K562 (cell line): Measurements from ENCODE around the gene POLR2H. TPM values are rescaled to one million over a fixed set of nuclear protein-coding genes. Genes with fewer than 3 reads are reported as not detected.

Experiments used
- ATAC-seq: fragments of 200-7000 bp; cut with Tn5 transposase; 3 replicates; pipeline ENCODE4 v1.9.1; 2020; ENCODE audit warnings: moderate library complexity
- BruUV-seq: library from RNA; stranded (reverse); fragments of 400-500 nt; replicated peaks from 2 replicates; lab custom pipeline; 2021; lab: Mats Ljungman, UMichigan
- CTCF ChIA-PET: fragments of 300-600 bp; formaldehyde crosslinking; extraction: SDS; loops from one replicate; lab custom pipeline; 2021; ENCODE audit warnings: low intra/inter-chr PET ratio; lab: Yijun Ruan, JAX
- POLR2A ChIA-PET: fragments of 300-600, 350-650 bp; sonication (Branson Sonifier 250); formaldehyde crosslinking; extraction: SDS; loops from one replicate; lab custom pipeline; 2021; ENCODE audit warnings: antibody characterized with exemption, inconsistent platforms; lab: Yijun Ruan, JAX
- DNase-seq, 4 experiments: peaks; one replicate each; pipeline versions ENCODE4 v3.0.0 to v3.0.0-alpha.2; 2011 to 2018; ENCODE audit warnings: low spot score in 3 of 4, mixed read lengths in 3 of 4; ENCODE audit errors: extremely low read depth in 1 of 4
- FAIRE-seq: peaks from 2 replicates; lab custom pipeline; 2011; peaks lifted over from hg19 to GRCh38; lab: Jason Lieb, UNC
- H2AFZ ChIP-seq: 2 replicates; pipeline ENCODE4 v1.6.0; 2011; ENCODE audit warnings: low read depth, low read length, control low read depth, inconsistent platforms
- H3K27ac ChIP-seq: fragments of 200-600 bp; 3 replicates; pipeline ENCODE4 v1.8.0; 2011; ENCODE audit warnings: low read depth, mild to moderate bottlenecking, control low read depth, inconsistent platforms, low read length, moderate library complexity, mixed read lengths; ENCODE audit errors: extremely low read depth
- H3K27me3 ChIP-seq, 2 experiments: fragments of 300-600 bp in 1 of 2; 2 replicates in 1 of 2; 3 replicates in 1 of 2; pipeline versions ENCODE4 v1.6.0 to v1.8.0; 2011; ENCODE audit warnings: inconsistent platforms in 2 of 2, low read length in 2 of 2, mild to moderate bottlenecking in 1 of 2, mixed read lengths in 1 of 2, moderate library complexity in 1 of 2; ENCODE audit not compliant: control insufficient read depth in 2 of 2, insufficient read depth in 2 of 2
- H3K36me3 ChIP-seq: fragments of 300-600 bp; 3 replicates; pipeline ENCODE4 v1.8.0; 2011; ENCODE audit warnings: mild to moderate bottlenecking, low read length, inconsistent platforms; ENCODE audit not compliant: control insufficient read depth, insufficient read depth
- H3K4me1 ChIP-seq, 2 experiments: fragments of 200-600 bp in 1 of 2; replicated peaks in 1 of 2; 2 replicates in 1 of 2; 3 replicates in 1 of 2; pipeline versions ENCODE4 v1.5.1 to v1.8.0; 2011; ENCODE audit warnings: inconsistent platforms in 2 of 2, low read length in 2 of 2, mild to moderate bottlenecking in 1 of 2, mixed read lengths in 1 of 2, moderate library complexity in 1 of 2; ENCODE audit not compliant: control insufficient read depth in 2 of 2, insufficient read depth in 2 of 2
- H3K4me2 ChIP-seq: 2 replicates; pipeline ENCODE4 v1.6.1; 2011; ENCODE audit warnings: low read length, control low read depth, inconsistent platforms, mixed read lengths; ENCODE audit not compliant: insufficient read depth
- H3K4me3 ChIP-seq: fragments of 200-600 bp; sonication (generic), shearing (Covaris generic); 2 replicates; pipeline ENCODE4 v1.5.1; 2016; ENCODE audit warnings: control low read depth, inconsistent platforms
- H3K79me2 ChIP-seq: fragments of 200-600 bp; 3 replicates; pipeline ENCODE4 v1.8.0; 2011; ENCODE audit warnings: low read length, inconsistent platforms; ENCODE audit not compliant: control insufficient read depth, insufficient read depth
- H3K9ac ChIP-seq, 2 experiments: 2 replicates each; pipeline versions ENCODE4 v1.6.0 to v1.6.1; 2011; ENCODE audit warnings: low read depth in 2 of 2, low read length in 2 of 2, control low read depth in 1 of 2, inconsistent platforms in 1 of 2, mild to moderate bottlenecking in 1 of 2, mixed read lengths in 1 of 2; ENCODE audit not compliant: insufficient read depth in 1 of 2
- H3K9me1 ChIP-seq: one replicate; pipeline ENCODE4 v1.6.0; 2011; ENCODE audit warnings: inconsistent platforms, mild to moderate bottlenecking, low read length, moderate library complexity; ENCODE audit not compliant: control insufficient read depth, insufficient read depth
- H3K9me3 ChIP-seq: replicated peaks from 2 replicates; pipeline ENCODE4 v1.5.1; 2011; ENCODE audit warnings: low read depth, low read length, inconsistent platforms; ENCODE audit not compliant: control insufficient read depth, insufficient read depth
- H4K20me1 ChIP-seq: replicated peaks from 2 replicates; pipeline ENCODE4 v1.6.1; 2011; ENCODE audit warnings: low read length, inconsistent platforms, mixed read lengths; ENCODE audit not compliant: control insufficient read depth, insufficient read depth
- ADNP ChIP-seq: fragments of 200-800 bp; sonication (Bioruptor generic); IDR thresholded peaks from 2 replicates; pipeline ENCODE4 v1.6.1; 2016; ENCODE audit warnings: missing genetic modification characterization, missing compliant biosample characterization
- CBFA2T2 ChIP-seq: fragments of 450-650 bp; conservative IDR thresholded peaks from 2 replicates; pipeline ENCODE4 v1.6.1; 2017; ENCODE audit warnings: mild to moderate bottlenecking
- CEBPB ChIP-seq: fragments of 450-650 bp; IDR thresholded peaks from 2 replicates; pipeline ENCODE4 v1.6.1; 2016; ENCODE audit warnings: missing genetic modification characterization, missing compliant biosample characterization
- DDX20 ChIP-seq: fragments of 450-650 bp; IDR thresholded peaks from 2 replicates; pipeline ENCODE4 v1.6.1; 2016; ENCODE audit warnings: missing genetic modification characterization, low read depth, mild to moderate bottlenecking, missing compliant biosample characterization, moderate library complexity
- KDM4B ChIP-seq, 2 experiments: fragments of 450-650 bp in 1 of 2; sonication (generic) in 1 of 2; IDR thresholded peaks; 2 replicates each; pipeline ENCODE4 v1.6.1; 2016 to 2017; ENCODE audit warnings: borderline replicate concordance in 2 of 2, antibody characterized with exemption in 1 of 2, low read depth in 1 of 2, mild to moderate bottlenecking in 1 of 2
- MCM2 ChIP-seq: fragments of 450-650 bp; IDR thresholded peaks from 2 replicates; pipeline ENCODE4 v1.6.1; 2017; ENCODE audit warnings: low read depth, mild to moderate bottlenecking
- PHF21A ChIP-seq: fragments of 450-650 bp; IDR thresholded peaks from 2 replicates; pipeline ENCODE4 v1.6.1; 2017; ENCODE audit warnings: low read depth, borderline replicate concordance
- PRPF4 ChIP-seq: fragments of 200-400 bp; formaldehyde crosslinking; IDR thresholded peaks from one replicate; pipeline ENCODE4 v1.6.1; 2017; ENCODE audit warnings: low read length, low read depth, mild to moderate bottlenecking; ENCODE audit not compliant: insufficient read depth, poor library complexity, severe bottlenecking
- SRSF7 ChIP-seq: fragments of 200-400 bp; formaldehyde crosslinking; optimal IDR thresholded peaks from 2 replicates; pipeline ENCODE3; 2017; ENCODE audit warnings: mild to moderate bottlenecking, low read depth, low read length
- STAG1 ChIP-seq: sonication (generic); formaldehyde crosslinking; IDR thresholded peaks from 2 replicates; pipeline ENCODE4 v1.5.0; 2020; ENCODE audit warnings: missing genetic modification reagents, borderline replicate concordance
- TARDBP ChIP-seq: fragments of 450-650 bp; IDR thresholded peaks from 2 replicates; pipeline ENCODE4 v1.6.1; 2016
- TEAD4 ChIP-seq, 2 experiments: sonication (generic) in 1 of 2; formaldehyde crosslinking in 1 of 2; IDR thresholded peaks; 2 replicates each; pipeline versions ENCODE4 v1.6.1 to v1.8.0; 2012 to 2022; ENCODE audit warnings: borderline replicate concordance in 1 of 2, inconsistent platforms in 1 of 2, low read length in 1 of 2, mild to moderate bottlenecking in 1 of 2, missing genetic modification reagents in 1 of 2
- ZFP30 ChIP-seq: fragments of 250-450 bp; sonication (Bioruptor Pico); IDR thresholded peaks from 2 replicates; pipeline ENCODE4 v1.8.0; 2022; ENCODE audit warnings: moderate library complexity, mild to moderate bottlenecking, inconsistent platforms, borderline replicate concordance
- ZFP91 ChIP-seq: sonication (generic); formaldehyde crosslinking; IDR thresholded peaks from 2 replicates; pipeline ENCODE4 v1.8.0; 2022; ENCODE audit warnings: mild to moderate bottlenecking, missing genetic modification reagents
- ZNF316 ChIP-seq: fragments of 450-650 bp; IDR thresholded peaks from 2 replicates; pipeline ENCODE4 v1.6.1; 2016
- ZNF431 ChIP-seq: sonication (generic); formaldehyde crosslinking; IDR thresholded peaks from 2 replicates; pipeline ENCODE4 v1.8.0; 2022; ENCODE audit warnings: mild to moderate bottlenecking, missing genetic modification reagents
- ZNF583 ChIP-seq: fragments of 250-450 bp; sonication (Bioruptor Pico); IDR thresholded peaks from 2 replicates; pipeline ENCODE4 v1.4.0; 2020
- ZNF586 ChIP-seq: fragments of 450-650 bp; formaldehyde crosslinking; conservative IDR thresholded peaks from 2 replicates; pipeline ENCODE4 v1.4.0; 2020; ENCODE audit warnings: mild to moderate bottlenecking, moderate library complexity
- WGBS: fragments of 100-300 bp; shearing (Covaris generic); methylation state at CpG from one replicate; pipeline ENCODE4 v1.1.6; 2016; ENCODE audit warnings: low coverage, mixed read lengths; ENCODE audit not compliant: insufficient coverage; ENCODE audit errors: missing lambda C conversion rate; 5-methylcytosine and 5-hydroxymethylcytosine counted together
- in situ Hi-C: fragments of 300-500 bp; cut with MboI; formaldehyde crosslinking; loops from 4 replicates; pipeline ENCODE4 v1.15.0; 2018; ENCODE audit warnings: inconsistent platforms, mixed read lengths
- intact Hi-C: fragments of 100-400 bp; cut with micrococcal nuclease; formaldehyde crosslinking; loops from 2 replicates; pipeline ENCODE4 v1.14.2; 2022
- polyA plus RNA-seq, 8 experiments: library from polyadenylated mRNA; depleted of rRNA in 4 of 8; stranded (reverse) in 5 of 8; unstranded in 3 of 8; fragments of >200 nt; fragmentation: Nextera tagmentation in 2 of 8; fragmentation: Illumina TruSeq in 1 of 8; extraction: Ambion mirVana in 2 of 8; extraction: Trizol in 1 of 8; gene quantifications; 2 replicates each; pipeline versions ENCODE4 v1.2.1 to v1.2.3, GENCODE V29; 2011 to 2014; ENCODE audit warnings: inconsistent platforms in 1 of 8, missing spikeins in 1 of 8
- total RNA-seq, 7 experiments: library from RNA; depleted of rRNA in 6 of 7; stranded (reverse); fragments of >200 nt in 6 of 7; fragmentation: Illumina TruSeq in 2 of 7; extraction: Trizol in 2 of 7; gene quantifications; 2 replicates each; pipeline versions ENCODE4 v1.2.1 to v1.2.3, GENCODE V29; 2011 to 2021; ENCODE audit warnings: low replicate concordance in 1 of 7
- TF ChIP-seq, protein P1 (sequence below): sonication (generic); formaldehyde crosslinking; IDR thresholded peaks from 2 replicates; pipeline ENCODE4 v1.9.0; 2022; ENCODE audit warnings: mild to moderate bottlenecking, missing genetic modification reagents

Gene POLR2H
- total and polyA plus RNA-seq, 9 of the 15 experiments (the other 6 are each of a cell fraction or from before 2014, with no cell fraction given) = 128 to 512 (median 220) TPM

DNA sequence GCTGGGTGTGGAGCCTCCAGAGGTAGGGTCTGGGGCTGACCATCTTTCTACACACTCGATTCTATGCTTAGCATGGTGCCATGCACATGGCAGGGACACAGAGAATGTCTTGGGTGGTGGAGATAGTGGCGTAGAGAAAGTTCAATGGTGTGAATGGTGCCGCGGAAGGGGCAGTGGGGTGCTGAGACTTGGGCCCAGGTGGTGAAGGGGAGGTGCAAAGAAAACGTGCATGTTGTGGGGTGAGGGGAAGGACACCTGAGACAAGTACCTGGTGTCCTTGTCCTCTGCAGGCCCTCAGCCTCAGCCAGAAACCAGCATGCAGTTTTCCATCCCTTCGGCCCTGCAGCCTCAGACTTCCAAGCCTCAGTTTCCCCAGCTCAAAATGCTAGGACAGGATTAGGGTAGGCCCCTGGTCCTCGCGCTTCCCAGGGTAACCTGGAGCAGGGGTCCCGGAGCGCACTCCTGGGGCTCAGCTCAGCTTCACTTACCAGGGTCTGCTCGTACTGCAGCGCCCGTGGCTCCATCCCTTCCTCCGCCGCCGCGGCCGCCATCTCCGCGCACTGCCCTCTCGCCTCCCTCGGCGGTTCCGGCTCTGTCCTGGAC, 480 bp upstream of the POLR2H start (continued):
- TF ChIP-seq DDX20 (no peak), CEBPB (tag) (no peak), ZNF431 (CRISPR knock-in tag) (0 out of 2 replicates have a peak, but pooled peaks have one; percentile 26), ADNP (tag) (no peak), KDM4B (IDR thresholded peaks at IDR 0.05; ENCODE audit: borderline replicate concordance in 2 of 2, low read depth in 1 of 2) (0 out of 4 replicates have a peak, but pooled peaks of 1 of the 2 experiments have one; percentile 32)
- TF ChIP-seq, protein P1, sequence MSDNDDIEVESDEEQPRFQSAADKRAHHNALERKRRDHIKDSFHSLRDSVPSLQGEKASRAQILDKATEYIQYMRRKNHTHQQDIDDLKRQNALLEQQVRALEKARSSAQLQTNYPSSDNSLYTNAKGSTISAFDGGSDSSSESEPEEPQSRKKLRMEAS (CRISPR knock-in tag) = peak; percentile 45

DNA sequence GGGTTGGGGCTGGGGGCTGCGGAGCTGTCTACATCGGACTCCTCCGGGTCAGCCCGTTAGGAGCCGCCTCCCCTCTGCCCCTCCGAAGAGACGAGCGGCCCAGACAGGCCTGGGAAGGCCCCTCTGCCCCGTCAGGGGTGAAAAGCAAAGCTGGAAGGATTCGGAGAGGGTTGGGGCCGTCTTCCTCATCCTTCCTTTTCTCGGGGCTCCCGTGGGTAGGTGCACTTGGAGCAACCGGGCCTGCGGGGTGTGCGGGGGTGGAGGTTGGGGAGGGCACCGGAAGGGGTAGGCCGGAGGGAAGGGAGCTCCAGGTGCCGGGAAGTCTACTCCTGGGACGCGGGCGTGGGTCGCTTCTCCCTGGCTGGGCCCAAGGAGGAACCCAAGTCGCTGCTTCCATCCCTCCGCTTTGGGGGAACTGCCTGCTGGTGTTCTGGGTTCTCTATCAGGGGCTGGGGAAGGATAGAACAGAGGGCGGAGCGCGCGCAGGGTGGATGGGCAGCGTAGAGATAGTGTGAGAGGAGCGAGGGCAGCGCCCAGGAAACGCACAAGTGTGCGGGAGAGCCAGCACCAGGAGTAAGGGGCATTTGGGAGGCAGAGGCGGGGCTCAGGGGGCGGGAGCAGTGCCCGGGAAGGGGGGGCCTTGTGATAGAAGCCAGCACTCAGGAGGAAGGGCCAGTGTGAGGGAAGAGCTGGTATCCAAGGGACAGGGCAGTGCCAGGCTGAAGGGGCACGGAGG, 590 bp downstream of the POLR2H start:
- Histone ChIP-seq H3K27me3 (no peaks in the 10 kb centered on the region), H3K4me1 (peaks cover 28 to 61% of the 10 kb centered on the region in 2 experiments), H3K4me3 (peak overlapping the region; percentile 71), H4K20me1 (no peaks in the 10 kb centered on the region), H3K9me3 (no peaks in the 10 kb centered on the region), H3K36me3 (peaks cover 46% of the 10 kb centered on the region), H3K9me1 (peaks cover 8% of the 10 kb centered on the region), H3K79me2 (peaks cover 56% of the 10 kb centered on the region), H3K4me2 (peak overlapping the region; percentile 97), H2AFZ (peak overlapping the region; percentile 85), H3K9ac (peak overlapping the region; percentile 88 to 95), H3K27ac (peak overlapping the region; percentile 98)
- CTCF ChIA-PET = no interaction called here
- DNase-seq (peak; percentile 54 to 76 (median 68)), ATAC-seq (peak; percentile 10), FAIRE-seq (peak; percentile 59)
- POLR2A ChIA-PET = interaction anchor here (0.6 to 2.6 kb wide), 7 partner anchors 8 to 656 kb away, joined by 3 to 35 read pairs (median 4); no protein-coding TSS in a partner anchor
- BruUV-seq = no TSS peak
- intact Hi-C loops = loop anchor here (1.0 kb wide), 1 partner anchor 17 kb away; no protein-coding TSS in a partner anchor
- in situ Hi-C loops = no loop called here
- WGBS = under 1% methylated on average over 30 of the region's 38 CpGs
- TF ChIP-seq ZFP91 (CRISPR knock-in tag) (no peak), ZFP30 (CRISPR knock-in tag) (no peak), TARDBP (peak; percentile 35; the same call in 1 of the 2 replicates), ZNF583 (CRISPR knock-in tag) (no peak), PRPF4 (no peak), CBFA2T2 (no peak), STAG1 (CRISPR knock-in tag) (no peak), ZNF586 (no peak), ZNF316 (no peak), PHF21A (no peak), TEAD4 (IDR thresholded peaks at IDR 0.05; ENCODE audit: low read length) (0 out of 2 replicates have a peak, but pooled peaks have one; percentile 6), TEAD4 (CRISPR knock-in tag; IDR thresholded peaks at IDR 0.05; ENCODE audit: borderline replicate concordance) (no peak), SRSF7 (no peak), MCM2 (no peak)
